ENCODE data around the gene C1orf185.

- TF ChIP-seq POLR2AphosphoS5 (IDR thresholded peaks at IDR 0.05; ENCODE audit: low read depth, low read length), result no peak
- no peak for TF ChIP-seq POLR2A (IDR thresholded peaks at IDR 0.05; ENCODE audit: low read depth, low read length)
- TF ChIP-seq POU2F2 (IDR thresholded peaks at IDR 0.05; ENCODE audit: low read depth, low read length), result no peak
- TF ChIP-seq TAF1 (IDR thresholded peaks at IDR 0.05; ENCODE audit: low read depth, low read length), result no peak
- no peak for TF ChIP-seq SPI1 (IDR thresholded peaks at IDR 0.05; ENCODE audit: low read depth, low read length)
Observed at GRCh38 chr1:51088474-51088873, 13.6 kb upstream of the C1orf185 start.

Measured in GM12891 (cell line).